T-helper 9 cell (primary cell): Measurements from ENCODE around the gene PPWD1.
A peak's percentile ranks its signal among the peaks of the same experiment; 100 is the strongest.
"Not testable (repeated sequence)": the region's sequence is repeated elsewhere in the genome, so short reads cannot be mapped to it uniquely, and the experiment has no call there.

ENCODE experiments used
- DNase-seq: peaks from one replicate; pipeline ENCODE4 v3.0.0-alpha.2; 2020
- total RNA-seq, 2 donors: gene quantifications; one replicate each; lab custom pipeline; 2026; lab: John Stamatoyannopoulos, UW

PPWD1 gene
- total RNA-seq: 72.2 to 108 reads per million in 2 donors

GRCh38 chr5:65562731-65563701, at the start of gene PPWD1, which contains the start of gene CENPK:
Gene PPWD1 (plus strand): TSS chr5:65563296. CDS start chr5:65563311, 15 bp downstream.
Gene CENPK (minus strand): TSS chr5:65563168. CDS start chr5:65554907, 8,261 bp downstream.
- peak; percentile 88 for DNase-seq

GRCh38 chr5:65525726-65526125, 37.4 kb upstream of the PPWD1 start:
- no peak for DNase-seq

DNA sequence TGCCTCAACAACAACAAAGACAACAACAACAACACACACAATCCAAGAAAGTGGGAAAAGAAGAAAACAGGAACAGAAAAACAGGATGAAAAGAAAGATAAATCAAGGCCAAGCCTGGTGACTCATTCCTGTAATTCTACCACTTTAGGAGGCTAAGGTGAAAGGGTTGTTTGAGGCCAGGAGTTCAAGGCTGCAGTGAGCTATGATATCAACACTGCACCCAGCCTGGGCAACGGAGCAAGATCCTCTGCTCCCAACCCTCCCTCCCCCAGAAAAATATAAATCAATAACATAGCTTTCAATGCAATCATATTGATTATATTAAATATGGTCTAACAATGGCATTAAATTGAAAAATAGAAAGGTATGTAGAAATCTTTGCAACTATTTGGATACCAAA, 32.2 kb upstream of the PPWD1 start:
- DNase-seq: no peak

GRCh38 chr5:65535529-65535987, 27.5 kb upstream of the PPWD1 start:
- no peak for DNase-seq

- DNase-seq: no peak
Observed at GRCh38 chr5:65539827-65540226, 23.3 kb upstream of the PPWD1 start.

- DNase-seq: no peak
Observed at GRCh38 chr5:65544473-65544872, 18.6 kb upstream of the PPWD1 start.

- DNase-seq: no peak
Observed at GRCh38 chr5:65546141-65546540, 17.0 kb upstream of the PPWD1 start.

DNA sequence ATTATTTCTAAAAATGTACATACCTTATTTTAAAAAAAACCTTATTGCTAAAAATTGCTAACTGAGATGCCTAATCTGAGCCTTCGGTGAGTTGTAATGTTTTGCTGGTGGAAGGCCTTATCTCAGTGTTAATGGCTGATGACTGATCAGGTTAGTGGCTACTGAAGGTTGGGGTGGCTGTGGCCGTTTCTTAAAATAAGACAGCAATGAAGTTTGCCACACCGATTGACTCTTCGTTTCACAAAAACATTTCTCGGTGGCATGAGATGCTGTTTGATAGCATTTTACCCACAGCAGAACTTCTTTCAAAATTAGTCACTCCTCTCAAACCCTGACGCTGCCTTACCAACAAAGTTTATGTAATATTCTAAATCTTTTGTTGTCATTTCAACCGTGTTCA, 14.8 kb upstream of the PPWD1 start:
- DNase-seq: no peak

GRCh38 chr5:65553941-65554340, 9.2 kb upstream of the PPWD1 start:
- DNase-seq: no peak

DNA sequence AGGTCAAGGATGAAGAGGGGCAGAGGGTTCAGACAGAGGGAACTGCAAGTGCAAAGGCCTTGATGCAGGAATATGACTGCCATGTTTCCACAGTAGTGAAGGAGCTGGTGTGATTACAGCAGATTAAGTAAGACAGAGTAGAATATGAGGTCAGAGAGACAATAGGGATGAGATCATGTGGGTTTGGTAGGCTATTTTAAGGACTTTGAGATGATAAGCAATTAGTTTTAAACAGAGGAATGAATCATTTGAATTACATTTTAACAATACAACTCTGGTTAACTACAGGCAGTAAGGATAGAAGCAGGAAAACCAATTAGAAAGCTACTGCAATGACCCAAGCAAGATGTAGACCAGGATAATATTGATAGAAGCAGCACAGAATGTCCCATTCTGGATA, 7.8 kb upstream of the PPWD1 start:
- DNase-seq: no peak

GRCh38 chr5:65556181-65556580, 6.9 kb upstream of the PPWD1 start:
- no peak for DNase-seq

- DNase-seq: no peak
Observed at GRCh38 chr5:65556718-65557117, 6.4 kb upstream of the PPWD1 start.

- no peak for DNase-seq
Observed at GRCh38 chr5:65563777-65564176, 681 bp downstream of the PPWD1 start.

DNA sequence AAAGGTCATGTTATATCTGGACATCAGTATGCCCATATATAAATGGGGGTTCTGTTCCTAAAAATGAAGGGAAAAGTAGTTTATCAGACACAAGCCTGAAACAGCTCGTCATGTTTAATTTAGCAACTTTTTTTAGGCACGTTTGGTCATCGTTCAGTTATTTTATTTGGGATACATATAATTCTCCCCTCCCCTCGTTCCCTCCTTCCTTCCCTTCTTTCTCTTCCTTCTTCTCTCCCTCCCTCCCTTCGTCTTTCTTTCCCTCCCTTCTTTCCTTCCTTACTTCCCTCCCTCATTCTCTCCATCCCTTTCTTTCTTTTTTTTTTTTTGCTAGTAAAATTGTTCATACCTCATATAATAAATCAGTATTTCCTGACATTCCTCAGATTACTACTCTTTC, 3.4 kb downstream of the PPWD1 start:
- no peak for DNase-seq

- no peak for DNase-seq
Observed at GRCh38 chr5:65570598-65571226, 7.6 kb downstream of the PPWD1 start.

GRCh38 chr5:65577141-65577540, 14.0 kb downstream of the PPWD1 start:
- DNase-seq: no peak

- no peak for DNase-seq
Observed at GRCh38 chr5:65588694-65589093, 25.6 kb downstream of the PPWD1 start.

- DNase-seq: not testable (repeated sequence)
Observed at GRCh38 chr5:65601761-65602160, 38.7 kb downstream of the PPWD1 start.

DNA sequence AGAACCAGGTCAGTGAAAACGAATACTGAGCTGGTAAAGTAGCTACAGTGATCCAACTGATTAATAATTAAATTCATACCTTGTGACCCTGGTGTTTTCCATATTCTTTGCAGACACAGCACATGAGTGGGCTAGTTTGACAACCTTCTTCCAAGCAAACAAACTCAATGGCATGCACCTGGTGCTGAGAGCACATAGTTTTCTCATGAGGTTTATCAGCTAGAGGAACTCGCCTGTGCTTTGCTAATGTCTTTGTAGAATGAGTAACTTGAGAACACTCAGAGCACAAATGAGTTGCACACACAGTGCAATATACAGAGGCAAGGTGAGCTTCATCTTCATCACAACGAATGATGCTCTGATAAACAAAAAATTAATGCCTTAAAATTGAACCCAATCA, 48.4 kb downstream of the PPWD1 start:
- DNase-seq: no peak

DNA sequence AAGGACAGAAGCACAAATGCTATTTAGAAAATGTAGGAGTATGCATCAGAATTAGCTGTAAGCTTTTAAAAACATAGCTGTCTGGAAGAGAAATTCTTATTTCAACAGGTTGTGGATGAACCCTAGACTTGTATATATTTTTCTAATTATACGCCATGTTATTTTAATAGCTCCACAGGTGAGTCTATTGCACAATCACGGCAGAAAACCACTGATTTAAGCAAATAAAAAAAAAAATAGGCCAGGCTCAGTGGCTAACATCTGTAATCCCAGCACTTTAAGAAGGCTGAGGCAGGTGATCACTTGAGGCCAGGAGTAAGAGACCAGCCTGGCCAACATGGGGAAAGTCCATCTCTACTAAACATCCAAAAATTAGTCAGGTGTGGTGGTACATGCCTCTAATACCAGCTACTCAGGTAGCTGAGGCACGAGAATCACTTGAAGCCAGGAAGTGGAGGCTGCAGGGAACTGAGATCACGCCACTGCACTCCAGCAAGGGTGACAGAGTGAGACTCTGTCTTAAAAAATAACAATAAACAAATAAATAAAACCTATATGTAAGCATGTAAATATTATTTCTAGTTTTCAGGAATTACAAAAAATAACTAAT, 49.3 kb downstream of the PPWD1 start:
- DNase-seq: no peak

GRCh38 chr5:65620021-65620420, 56.9 kb downstream of the PPWD1 start:
- DNase-seq: no peak

DNA sequence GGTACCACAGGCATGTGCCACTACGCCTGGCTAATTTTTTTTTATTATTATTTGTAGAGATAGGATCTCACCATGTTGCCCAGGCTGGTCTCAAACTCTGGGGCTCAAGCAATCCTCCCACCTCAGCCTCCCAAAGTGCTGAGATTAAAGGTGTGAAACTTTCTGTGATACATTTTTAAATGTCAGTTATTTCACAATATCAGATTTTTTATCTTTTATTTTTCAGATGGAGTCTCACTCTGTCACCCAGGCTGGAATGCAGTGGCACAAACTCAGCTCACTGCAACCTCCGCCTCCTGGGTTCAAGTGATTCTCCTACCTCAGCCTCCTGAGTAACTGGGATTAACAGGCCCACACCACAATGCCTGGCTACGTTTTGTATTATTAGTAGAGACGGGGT, 58.9 kb downstream of the PPWD1 start:
- DNase-seq: not testable (repeated sequence)

GRCh38 chr5:65623482-65623881, 60.4 kb downstream of the PPWD1 start:
- DNase-seq: no peak
